ENCODE results near the gene DLG1. TPM values are rescaled to one million over a fixed set of nuclear protein-coding genes. Genes with fewer than 3 reads are reported as not detected.
"Not testable (repeated sequence)": the region's sequence is repeated elsewhere in the genome, so short reads cannot be mapped to it uniquely, and the experiment has no call there.

The DLG1 gene
- total RNA-seq, 1 donor from 2014 or later, result 44.6 TPM

GRCh38 chr3:197085137-197085536 is 213.3 kb downstream of the DLG1 start:
- no peak for ATAC-seq
- DNase-seq, result no peak
- intact Hi-C loops (cut with micrococcal nuclease), result no loop called here

DNA sequence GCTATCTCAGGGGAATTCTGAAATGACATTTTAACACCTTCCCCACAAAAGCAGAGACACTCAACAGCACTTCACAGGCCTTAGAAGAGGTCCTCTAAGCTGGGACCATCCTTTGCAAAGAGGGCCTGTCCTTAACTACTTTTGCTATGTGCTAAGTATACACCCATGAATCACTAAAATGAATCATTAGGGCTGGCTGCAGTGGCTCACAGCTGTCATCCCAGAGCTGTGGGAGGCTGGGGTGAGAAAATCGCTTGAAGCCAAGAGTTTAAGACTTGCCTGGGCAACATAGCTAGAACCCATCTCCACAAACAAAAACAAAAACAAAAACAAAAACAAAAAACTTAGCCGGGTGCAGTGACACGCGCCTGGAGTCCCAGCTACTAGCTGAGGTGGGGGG is 214.9 kb downstream of the DLG1 start:
- DNase-seq (no peak), ATAC-seq (peak; percentile 56)
- intact Hi-C loops (cut with micrococcal nuclease), result no loop called here

GRCh38 chr3:197082871-197083270 is 215.5 kb downstream of the DLG1 start:
- no peak for ATAC-seq
- intact Hi-C loops (cut with micrococcal nuclease), result no loop called here
- no peak for DNase-seq

- intact Hi-C loops (cut with micrococcal nuclease), result no loop called here
- ATAC-seq (no peak), DNase-seq (no peak)
Measured at GRCh38 chr3:197080344-197080743, 218.1 kb downstream of the DLG1 start.

DNA sequence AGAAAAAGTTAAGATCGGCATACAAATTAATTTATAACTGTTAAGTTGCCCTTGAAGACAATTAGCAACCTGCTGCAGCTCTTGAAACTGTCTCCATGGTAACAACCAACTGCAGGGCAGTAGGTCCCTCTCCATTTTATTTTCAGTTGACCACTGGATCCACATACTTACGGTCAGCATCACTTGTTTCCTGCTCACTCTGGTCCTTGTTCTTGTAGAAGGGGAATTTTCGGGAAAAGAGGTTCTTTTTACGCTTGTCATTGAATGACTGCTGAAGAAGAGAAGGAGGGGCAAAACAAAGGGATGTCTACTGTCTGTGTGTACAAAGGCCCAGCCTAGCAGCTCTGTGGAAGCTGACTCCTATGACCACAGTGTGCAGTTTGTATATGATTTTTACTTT is 222.0 kb downstream of the DLG1 start:
- ATAC-seq (no peak), DNase-seq (no peak)
- intact Hi-C loops (cut with micrococcal nuclease), result no loop called here

GRCh38 chr3:197068077-197068476 is 230.3 kb downstream of the DLG1 start:
- no peak for DNase-seq
- intact Hi-C loops (cut with micrococcal nuclease), result no loop called here
- no peak for ATAC-seq

DNA sequence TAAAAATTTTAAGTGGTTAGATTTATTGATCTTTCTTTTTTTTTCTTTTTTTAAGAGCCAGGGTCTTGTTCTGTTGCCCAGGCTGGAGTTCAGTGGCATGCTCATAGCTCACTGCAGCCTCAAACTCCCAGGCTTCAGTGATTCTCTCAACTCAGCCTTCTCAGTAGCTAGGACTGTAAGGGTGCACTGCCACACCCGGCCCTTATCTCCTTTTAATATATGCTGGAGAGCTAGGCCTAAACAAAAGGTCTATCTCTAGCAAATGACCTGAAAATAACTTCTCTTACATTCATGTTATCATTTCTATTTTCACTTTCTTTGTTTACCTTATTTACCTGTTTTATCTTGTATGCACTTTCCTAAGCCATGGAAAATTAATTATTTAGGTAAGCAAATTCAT is 233.6 kb downstream of the DLG1 start:
- intact Hi-C loops (cut with micrococcal nuclease), result no loop called here

GRCh38 chr3:197062446-197062845 is 236.0 kb downstream of the DLG1 start:
- ATAC-seq (no peak), DNase-seq (no peak)
- intact Hi-C loops (cut with micrococcal nuclease), result no loop called here

More for the DNA sequence above, 233.6 kb downstream of the DLG1 start:
- no peak for DNase-seq
- no peak for ATAC-seq

- ATAC-seq, result not testable (repeated sequence)
Measured at GRCh38 chr3:197051637-197052036, 246.8 kb downstream of the DLG1 start.

GRCh38 chr3:197050511-197050910 is 247.9 kb downstream of the DLG1 start:
- intact Hi-C loops (cut with micrococcal nuclease), result no loop called here
- no peak for ATAC-seq

More at GRCh38 chr3:197051637-197052036, 246.8 kb downstream of the DLG1 start:
- DNase-seq; intact Hi-C loops (cut with micrococcal nuclease): not testable (repeated sequence)

DNA sequence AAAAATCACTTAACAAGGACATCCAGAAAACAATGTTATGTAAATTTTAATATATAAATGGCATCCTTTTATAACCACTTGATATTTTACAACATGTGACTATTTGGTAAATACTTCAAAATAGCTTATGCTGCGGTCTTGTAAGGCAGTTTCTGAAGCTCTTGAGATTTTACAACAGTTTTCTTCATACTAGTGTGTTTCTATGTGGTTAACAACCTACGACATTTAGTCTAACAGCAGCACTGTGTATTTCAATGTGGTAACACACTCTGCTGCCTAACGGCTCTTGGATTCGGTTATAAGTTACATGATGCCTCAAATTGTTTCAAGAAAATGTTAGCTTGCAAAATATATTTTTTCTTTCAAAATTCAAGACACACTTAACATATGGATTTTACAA is 255.9 kb downstream of the DLG1 start:
- DNase-seq, result no peak
- intact Hi-C loops (cut with micrococcal nuclease), result no loop called here
- ATAC-seq, result no peak

More at GRCh38 chr3:197050511-197050910, 247.9 kb downstream of the DLG1 start:
- no peak for DNase-seq

GRCh38 chr3:197041875-197042488 is 256.4 kb downstream of the DLG1 start:
- ATAC-seq (peak; percentile 60), DNase-seq (no peak)
- intact Hi-C loops (cut with micrococcal nuclease), result no loop called here

- intact Hi-C loops (cut with micrococcal nuclease), result no loop called here
Measured at GRCh38 chr3:197040658-197041057, 257.8 kb downstream of the DLG1 start.

DNA sequence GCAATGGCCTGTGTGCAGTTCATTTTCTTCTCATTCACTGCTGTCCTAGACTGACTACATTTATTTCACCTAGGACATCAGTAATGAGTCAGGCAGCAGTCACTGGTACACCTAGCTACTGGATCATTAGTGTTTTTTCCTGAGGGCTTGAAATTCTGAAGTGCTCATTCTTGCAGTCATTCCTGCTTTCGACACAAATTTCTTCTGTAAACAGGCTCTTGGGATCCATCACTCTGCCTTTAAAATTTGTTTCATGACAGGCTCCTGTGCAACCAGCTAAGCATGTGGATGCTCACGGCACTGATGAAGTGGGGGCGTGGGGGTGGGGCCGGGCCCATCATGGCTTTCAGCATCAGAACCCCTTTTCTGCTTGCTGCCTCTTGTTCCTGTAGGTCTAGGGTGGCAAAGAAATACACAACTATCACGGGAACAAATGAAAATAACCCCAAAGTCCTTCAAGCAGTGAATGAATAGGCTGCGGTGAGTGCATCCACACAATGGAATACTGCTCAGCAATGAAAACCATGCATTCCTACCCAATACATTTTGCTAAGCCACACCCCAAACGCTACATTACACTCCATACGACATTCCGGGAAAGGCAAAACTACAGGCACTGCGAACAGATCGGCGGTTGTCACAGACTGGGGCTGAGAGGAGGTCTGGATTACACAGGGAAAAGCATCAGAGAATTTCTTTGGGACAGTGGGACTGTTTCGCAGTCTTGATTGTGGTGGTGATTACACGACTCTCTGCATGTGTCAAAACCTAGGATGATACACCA is 259.5 kb downstream of the DLG1 start:
- intact Hi-C loops (cut with micrococcal nuclease), result no loop called here
- DNase-seq, result no peak
- ATAC-seq, result no peak

More at GRCh38 chr3:197040658-197041057, 257.8 kb downstream of the DLG1 start:
- peak; percentile 76 for ATAC-seq
- DNase-seq, result no peak

DNA sequence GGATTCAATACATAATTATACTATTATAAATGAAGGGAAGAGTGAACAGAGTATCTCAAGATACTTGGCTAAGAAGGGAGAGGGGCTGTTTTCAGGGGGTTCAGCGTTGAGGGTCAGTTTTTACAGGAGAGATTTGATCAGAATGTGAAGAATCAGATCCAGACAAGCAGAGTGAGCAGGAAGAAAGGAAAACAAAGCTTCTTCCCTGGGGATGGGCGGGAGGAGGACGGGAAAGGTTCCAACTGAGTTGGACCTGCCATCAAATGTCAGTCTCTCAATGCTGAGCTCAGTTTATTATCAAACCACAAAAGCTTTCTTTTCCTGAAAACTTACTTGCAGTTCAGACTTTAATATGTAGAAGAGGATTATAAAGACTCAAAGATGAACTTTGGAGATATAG is 262.8 kb downstream of the DLG1 start:
- no peak for ATAC-seq
- intact Hi-C loops (cut with micrococcal nuclease), result no loop called here
- DNase-seq, result no peak

- ATAC-seq; intact Hi-C loops (cut with micrococcal nuclease); DNase-seq: not testable (repeated sequence)
Measured at GRCh38 chr3:197034778-197035177, 263.6 kb downstream of the DLG1 start.

- DNase-seq; intact Hi-C loops (cut with micrococcal nuclease); ATAC-seq: not testable (repeated sequence)
Measured at GRCh38 chr3:197033764-197034163, 264.6 kb downstream of the DLG1 start.

DNA sequence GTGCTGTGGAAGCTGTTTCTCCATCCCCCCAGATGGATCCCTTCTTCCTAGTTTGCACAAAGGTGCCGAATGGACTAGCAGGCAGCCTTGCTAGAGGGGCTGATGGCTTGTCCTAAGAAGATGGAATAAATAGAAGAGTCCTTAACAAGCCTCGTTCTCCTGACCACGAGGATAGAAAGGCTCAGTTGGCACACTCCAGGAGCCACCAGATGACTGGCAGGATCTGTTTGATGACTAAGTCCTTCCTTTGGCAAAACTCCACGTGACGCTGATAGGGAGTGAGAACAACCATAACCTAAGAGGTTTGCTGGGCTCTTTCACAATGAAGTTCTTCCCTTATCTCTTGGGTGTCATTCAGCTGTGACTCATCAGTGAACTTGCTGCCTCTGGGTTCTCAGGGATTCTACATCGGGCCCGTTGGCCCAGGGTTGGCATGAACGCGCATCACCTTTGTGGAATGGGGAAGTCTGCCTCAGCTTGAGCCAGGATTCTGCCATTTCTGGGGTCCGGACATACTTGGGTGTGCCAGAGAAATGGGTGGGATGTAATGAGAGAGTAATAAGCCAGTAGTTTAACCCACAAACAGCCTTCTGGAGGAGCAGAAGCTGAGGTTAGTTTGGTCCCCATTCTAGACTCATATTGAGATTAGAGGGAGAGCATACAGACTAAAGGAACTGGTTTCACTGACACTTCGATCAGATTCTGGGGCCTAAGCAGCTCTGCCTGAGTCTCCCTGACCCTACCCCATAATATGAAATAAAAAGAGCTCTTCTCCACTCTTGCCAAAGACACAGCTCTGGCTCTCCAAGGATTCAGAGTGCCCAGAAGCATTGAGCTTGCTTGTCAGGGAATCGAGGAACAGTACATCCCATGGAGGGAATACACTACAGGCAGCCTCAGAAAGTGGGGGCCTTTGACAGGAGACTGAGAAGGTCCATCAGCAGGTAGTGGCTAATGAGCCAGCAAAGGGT is 266.8 kb downstream of the DLG1 start:
- intact Hi-C loops (cut with micrococcal nuclease), result no loop called here
- peak; percentile 90 for ATAC-seq
- peak; percentile 71 for DNase-seq

All from left ventricle myocardium superior (tissue), 1 donor.